ENCODE results near the gene SPAG17. TPM values are rescaled to one million over a fixed set of nuclear protein-coding genes. Genes with fewer than 3 reads are reported as not detected.

The SPAG17 gene
- total and polyA plus RNA-seq, 2 of the 13 experiments (the other 11 are each of a cell fraction or from before 2014, with no cell fraction given), result not detected

GRCh38 chr1:117929343-117930172 lies 255.5 kb downstream of the SPAG17 start, which contains the start of the genes GDAP2 and WDR3:
GDAP2 (minus strand) TSS chr1:117929621; CDS start chr1:117920357, 9,264 bp downstream.
WDR3 (plus strand) TSS chr1:117929739; CDS start chr1:117933320, 3,581 bp downstream.
- Histone ChIP-seq H3K36me3 (replicated peaks in 1 of 2; ENCODE audit: control insufficient read depth in 1 of 2, insufficient read depth in 2 of 2, low read length in 2 of 2) (peaks cover 2 to 14% of the 10 kb centered on the region in 2 experiments; a peak in 2 of 5 replicates), H3K4me2 (ENCODE audit: low read depth, low read length) (peak within 1 kb of the TSS; percentile 90), H3K9ac (ENCODE audit: insufficient read depth, low read depth, low read length) (peak within 1 kb of the TSS; percentile 88), H2AFZ (ENCODE audit: low read length) (peak within 1 kb of the TSS; percentile 77), H4K20me1 (ENCODE audit: insufficient read depth, low read length) (peaks cover 3% of the 10 kb centered on the region; the same call in 1 of the 2 replicates), H3K79me2 (ENCODE audit: insufficient read depth, low read length) (peaks cover 77% of the 10 kb centered on the region), H3K9me3 (ENCODE audit: low read length) (no peaks in the 10 kb centered on the region), H3K27ac (ENCODE audit: extremely low read length, insufficient read depth, low read length) (peak within 1 kb of the TSS; percentile 77), H3K4me1 (ENCODE audit: insufficient read depth, low read length) (peaks cover 48% of the 10 kb centered on the region), H3K4me3 (replicated peaks in 1 of 3; ENCODE audit: insufficient read depth in 1 of 3, low read depth in 2 of 3, low read length in 3 of 3) (peak within 1 kb of the TSS; percentile 81 to 98 (median 94)), H3K27me3 (ENCODE audit: control insufficient read depth in 1 of 2, insufficient read depth in 2 of 2, low read length in 2 of 2) (no peaks in the 10 kb centered on the region; a peak in 1 of 5 replicates)
- intact Hi-C loops (cut with micrococcal nuclease; ENCODE audit: unreplicated experiment), result no loop called here
- FAIRE-seq (peak; percentile 75), ATAC-seq (peak; percentile 97), DNase-seq (ENCODE audit: low spot score) (peak; percentile 96)
- ChIA-PET CTCF (ENCODE audit: low intra/inter-chr PET ratio, low total read pairs) (no interaction called here), POLR2A (interaction anchor here (0.6 to 1.6 kb wide), 3 partner anchors 13 to 108 kb away, joined by 3 to 9 read pairs (median 5); no protein-coding TSS in a partner anchor)
- BruUV-seq (replicated peaks), result no TSS peak
- WGBS (ENCODE audit: low lambda C conversion rate), result 0% methylated on average over 21 of the region's 64 CpGs
- in situ Hi-C loops (cut with HindIII; ENCODE audit: extremely low pct_ligation_motif_present, low pct_unique_long_range_greater_than_20kb), result no loop called here
- TF ChIP-seq FOXO1 (CRISPR knock-in tag; IDR thresholded peaks at IDR 0.05), result no peak; the same call in 1 of the 2 replicates
- no peak for TF ChIP-seq NR2F6 (IDR thresholded peaks at IDR 0.05)
- peak; percentile 8; the same call in 1 of the 2 replicates for TF ChIP-seq NR2F6 (CRISPR knock-in tag; IDR thresholded peaks at IDR 0.05)
- TF ChIP-seq ZBTB37 (CRISPR knock-in tag; IDR thresholded peaks at IDR 0.05), result no peak
- no peak for TF ChIP-seq FUBP1 (CRISPR knock-in tag; IDR thresholded peaks at IDR 0.05; ENCODE audit: borderline replicate concordance)
- TF ChIP-seq PITX1 (CRISPR knock-in tag; IDR thresholded peaks at IDR 0.05), result peak; percentile 45; the same call in 1 of the 2 replicates
- TF ChIP-seq ZFP90 (CRISPR knock-in tag; IDR thresholded peaks at IDR 0.05; ENCODE audit: borderline replicate concordance), result no peak
- peak; percentile 83 for TF ChIP-seq TFAP4 (IDR thresholded peaks at IDR 0.05; ENCODE audit: borderline replicate concordance, low read depth)
- TF ChIP-seq ZSCAN29 (CRISPR knock-in tag; conservative IDR thresholded peaks at IDR 0.05), result 0 out of 2 replicates have a peak, but pooled peaks have one; percentile 42
- TF ChIP-seq MAFF (IDR thresholded peaks at IDR 0.05; ENCODE audit: low read depth, low read length), result no peak
- no peak for TF ChIP-seq PRMT3 (CRISPR knock-in tag; IDR thresholded peaks at IDR 0.05; ENCODE audit: borderline replicate concordance, low read depth)
- TF ChIP-seq ZNF841 (CRISPR knock-in tag; IDR thresholded peaks at IDR 0.05; ENCODE audit: borderline replicate concordance), result no peak
- no peak for TF ChIP-seq SUZ12 (IDR thresholded peaks at IDR 0.05; ENCODE audit: low read depth, low read length)
- TF ChIP-seq ZNF879 (CRISPR knock-in tag; IDR thresholded peaks at IDR 0.05), result 0 out of 2 replicates have a peak, but pooled peaks have one; percentile 13
- TF ChIP-seq CREM (IDR thresholded peaks at IDR 0.05), result peak; percentile 91
- no peak for TF ChIP-seq CREM (CRISPR knock-in tag; IDR thresholded peaks at IDR 0.05)
- TF ChIP-seq KDM3A (CRISPR knock-in tag; IDR thresholded peaks at IDR 0.05; ENCODE audit: low read depth), result 0 out of 2 replicates have a peak, but pooled peaks have one; percentile 7
- no peak for TF ChIP-seq CENPX (CRISPR knock-in tag; IDR thresholded peaks at IDR 0.05)
- TF ChIP-seq NR2C2 (CRISPR knock-in tag; IDR thresholded peaks at IDR 0.05; ENCODE audit: borderline replicate concordance), result peak; percentile 71
